Mesodermal cell (in vitro differentiated cells): ENCODE results near the gene SH3PXD2A.
A peak's percentile ranks its signal among the peaks of the same experiment; 100 is the strongest.
"Not testable (repeated sequence)": the region's sequence is repeated elsewhere in the genome, so short reads cannot be mapped to it uniquely, and the experiment has no call there.

Experiments used
- H3K27ac ChIP-seq: 2 replicates; pipeline ENCODE4 v1.7.0; 2013; ENCODE audit warnings: mild to moderate bottlenecking, low read depth, low read length, moderate library complexity; ENCODE audit not compliant: severe bottlenecking
- H3K36me3 ChIP-seq: 2 replicates; pipeline ENCODE4 v1.7.1; 2013; ENCODE audit warnings: mild to moderate bottlenecking, low read length, moderate library complexity; ENCODE audit not compliant: control insufficient read depth, insufficient read depth
- H3K4me1 ChIP-seq: one replicate; pipeline ENCODE4 v1.7.1; 2013; ENCODE audit warnings: mild to moderate bottlenecking, low read length; ENCODE audit not compliant: insufficient read depth, control insufficient read depth, poor library complexity, severe bottlenecking
- H3K4me3 ChIP-seq: 2 replicates; pipeline ENCODE4 v1.7.0; 2013; ENCODE audit warnings: low read length, control low read depth, mild to moderate bottlenecking; ENCODE audit not compliant: insufficient read depth, poor library complexity, severe bottlenecking; ENCODE audit errors: extremely low read depth
- H3K9me3 ChIP-seq: 2 replicates; pipeline ENCODE4 v1.7.1; 2013; ENCODE audit warnings: mild to moderate bottlenecking, low read length, moderate library complexity; ENCODE audit not compliant: control insufficient read depth
- WGBS, 2 experiments: methylation state at CpG; one replicate each; pipeline ENCODE4 v1.1.5; 2013; ENCODE audit warnings: missing lambda C conversion rate in 2 of 2; ENCODE audit not compliant: insufficient coverage in 2 of 2; 5-methylcytosine and 5-hydroxymethylcytosine counted together

The SH3PXD2A gene

GRCh38 chr10:103780242-103781149 lies 74.9 kb downstream of the SH3PXD2A start:
- peaks cover 16% of the 10 kb centered on the region for H3K4me1 ChIP-seq
- H3K4me3 ChIP-seq = no peak overlapping the region
- no peak overlapping the region for H3K27ac ChIP-seq
- H3K36me3 ChIP-seq = peaks cover 48% of the 10 kb centered on the region
- no peaks in the 10 kb centered on the region for H3K9me3 ChIP-seq
- 87 to 97% methylated on average over 5 to 6 of the region's 8 CpGs for WGBS, 2 experiments

GRCh38 chr10:103778358-103779139 lies 76.8 kb downstream of the SH3PXD2A start:
- Histone ChIP-seq H3K9me3 (no peaks in the 10 kb centered on the region), H3K4me3 (no peak overlapping the region), H3K4me1 (peaks cover 11% of the 10 kb centered on the region), H3K36me3 (peaks cover 41% of the 10 kb centered on the region), H3K27ac (no peak overlapping the region)
- 92 to 95% methylated on average over 9 to 10 of the region's 10 CpGs for WGBS, 2 experiments

- Histone ChIP-seq H3K4me1 (peaks cover 17% of the 10 kb centered on the region), H3K36me3 (peaks cover 28% of the 10 kb centered on the region), H3K4me3 (no peak overlapping the region), H3K27ac (no peak overlapping the region), H3K9me3 (no peaks in the 10 kb centered on the region)
- WGBS, 2 experiments = 94 to 100% methylated on average over 7 to 9 of the region's 12 CpGs
Measured at GRCh38 chr10:103776878-103777591, 78.3 kb downstream of the SH3PXD2A start.

- WGBS, 2 experiments = 100% methylated on average over 1 to 3 of the region's 5 CpGs
- Histone ChIP-seq H3K4me1 (peaks cover 15% of the 10 kb centered on the region), H3K36me3 (peaks cover 15% of the 10 kb centered on the region), H3K27ac (no peak overlapping the region), H3K9me3 (no peaks in the 10 kb centered on the region), H3K4me3 (no peak overlapping the region)
Measured at GRCh38 chr10:103775776-103776175, 79.6 kb downstream of the SH3PXD2A start.

GRCh38 chr10:103772846-103773245 lies 82.5 kb downstream of the SH3PXD2A start:
- peaks cover 17% of the 10 kb centered on the region for H3K36me3 ChIP-seq
- H3K27ac ChIP-seq = peak overlapping the region; percentile 81
- H3K4me1 ChIP-seq = peaks cover 19% of the 10 kb centered on the region
- H3K9me3 ChIP-seq = not testable (repeated sequence)
- whole genome bisulfite sequencing, 2 experiments = 67 to 70% methylated on average over 12 to 13 of the region's 13 CpGs
- peak overlapping the region; percentile 23 for H3K4me3 ChIP-seq

GRCh38 chr10:103772096-103772845 lies 83.1 kb downstream of the SH3PXD2A start:
- peak overlapping the region; percentile 23 for H3K4me3 ChIP-seq
- peaks cover 15% of the 10 kb centered on the region for H3K36me3 ChIP-seq
- no peaks in the 10 kb centered on the region for H3K9me3 ChIP-seq
- H3K4me1 ChIP-seq = peaks cover 25% of the 10 kb centered on the region
- peak overlapping the region; percentile 81 for H3K27ac ChIP-seq
- 1 to 2% methylated on average over 14 to 28 of the region's 28 CpGs for WGBS, 2 experiments

- no peak overlapping the region for H3K4me3 ChIP-seq
- H3K9me3 ChIP-seq = no peaks in the 10 kb centered on the region
- 87 to 95% methylated on average over 2 of the region's 2 CpGs for WGBS, 2 experiments
- H3K36me3 ChIP-seq = peaks cover 25% of the 10 kb centered on the region
- H3K4me1 ChIP-seq = peaks cover 42% of the 10 kb centered on the region
- no peak overlapping the region for H3K27ac ChIP-seq
Measured at GRCh38 chr10:103770139-103770538, 85.2 kb downstream of the SH3PXD2A start.

- Histone ChIP-seq H3K4me3 (no peak overlapping the region), H3K4me1 (peaks cover 45% of the 10 kb centered on the region), H3K36me3 (peaks cover 32% of the 10 kb centered on the region), H3K27ac (no peak overlapping the region), H3K9me3 (no peaks in the 10 kb centered on the region)
- 96 to 100% methylated on average over 1 to 3 of the region's 10 CpGs for WGBS, 2 experiments
Measured at GRCh38 chr10:103769176-103769575, 86.2 kb downstream of the SH3PXD2A start.

GRCh38 chr10:103768345-103768744 lies 87.0 kb downstream of the SH3PXD2A start:
- WGBS, 2 experiments = 83 to 85% methylated on average over 11 of the region's 11 CpGs
- Histone ChIP-seq H3K4me3 (no peak overlapping the region), H3K27ac (peak overlapping the region; percentile 18), H3K36me3 (peaks cover 36% of the 10 kb centered on the region), H3K4me1 (peaks cover 54% of the 10 kb centered on the region), H3K9me3 (no peaks in the 10 kb centered on the region)

- WGBS, 2 experiments = 100% methylated on average over 1 of the region's 1 CpG; no CpG with 5 or more reads in 1 of the 2 experiments
- Histone ChIP-seq H3K4me1 (peaks cover 54% of the 10 kb centered on the region), H3K27ac (peak overlapping the region; percentile 26), H3K9me3 (no peaks in the 10 kb centered on the region), H3K4me3 (no peak overlapping the region), H3K36me3 (peaks cover 40% of the 10 kb centered on the region)
Measured at GRCh38 chr10:103767756-103768155, 87.6 kb downstream of the SH3PXD2A start.
